Thyroid gland (tissue), 4 donors: ENCODE measurements around the gene KRTAP12-3.

ENCODE experiments used
- CTCF ChIP-seq, 6 experiments: fragments of 200-600 bp in 3 of 6; fragments of 450-650 bp in 3 of 6; sonication (generic) in 3 of 6; IDR thresholded peaks; one replicate each; pipeline ENCODE4 v1.5.1; 2016 to 2019; ENCODE audit warnings: antibody characterized with exemption in 6 of 6, mild to moderate bottlenecking in 2 of 6, inconsistent platforms in 1 of 6, moderate library complexity in 1 of 6
- POLR2A ChIP-seq, 2 donors: fragments of 450-650 bp; IDR thresholded peaks; one replicate each; pipeline ENCODE4 v1.6.1; 2017; ENCODE audit warnings: antibody characterized with exemption in 2 of 2, mild to moderate bottlenecking in 2 of 2, moderate library complexity in 1 of 2

GRCh38 chr21:44637018-44637850, 20.5 kb upstream of the KRTAP12-3 start, which contains the start of gene KRTAP10-10:
- TF ChIP-seq POLR2A (IDR thresholded peaks at IDR 0.05) (no peak), CTCF (IDR thresholded peaks at IDR 0.05) (no peak)
